Cardiac septum (tissue), 1 donor: ENCODE measurements around the gene TH. TPM values are rescaled to one million over a fixed set of nuclear protein-coding genes. Genes with fewer than 3 reads are reported as not detected.
A peak's percentile ranks its signal among the peaks of the same experiment; 100 is the strongest.

Experiments used
- DNase-seq: peaks from one replicate; pipeline ENCODE4 v3.0.0-alpha.2; 2020; ENCODE audit warnings: low spot score
- intact Hi-C: fragments of 100-400 bp; cut with DNase I; formaldehyde crosslinking; loops from one replicate; pipeline ENCODE4 v1.14.0; 2022
- long read RNA-seq: library from polyadenylated mRNA; unstranded; transcript quantifications from one replicate; pipeline ENCODE4 v2.0.0, GENCODE V29; 2021
- total RNA-seq: library from RNA; stranded (reverse); fragmentation: NEBNext Ultra II Directional; extraction: Animal tissue kit (Norgen Biotek cat#: 25700); gene quantifications from one replicate; pipeline ENCODE4 v1.2.1, GENCODE V29; 2021
- donor health status: DM: no; HTN: no; CAD: no.

TH gene
- total RNA-seq, result not detected
- long read RNA-seq, result 0 reads

DNA sequence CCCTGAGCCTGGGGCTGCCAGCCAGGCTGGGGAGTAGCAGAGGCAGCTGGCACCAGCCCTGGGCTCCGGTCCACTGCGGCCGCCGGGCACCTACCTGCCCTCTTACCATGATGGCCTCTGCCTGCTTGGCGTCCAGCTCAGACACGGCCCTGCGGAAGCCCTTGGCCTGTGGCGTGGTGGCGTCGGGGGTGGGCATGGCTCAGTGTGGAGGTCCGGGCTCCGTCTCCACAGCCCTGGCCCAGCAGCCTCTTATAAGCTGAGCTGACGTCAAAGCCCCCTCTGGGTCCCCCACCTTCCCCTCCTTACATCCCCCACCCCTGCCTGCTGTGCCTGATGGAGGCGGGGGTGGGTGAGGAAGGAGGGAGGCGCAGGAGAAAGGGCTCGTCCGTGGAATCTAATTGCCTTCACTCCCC lies at the start of gene TH:
Gene TH, minus strand, starts transcription at position 225 of the 413 bp plus-strand sequence. Its CDS starts 29 bp downstream, at position 196.
- DNase-seq, result no peak
- intact Hi-C loops, result no loop called here

DNA sequence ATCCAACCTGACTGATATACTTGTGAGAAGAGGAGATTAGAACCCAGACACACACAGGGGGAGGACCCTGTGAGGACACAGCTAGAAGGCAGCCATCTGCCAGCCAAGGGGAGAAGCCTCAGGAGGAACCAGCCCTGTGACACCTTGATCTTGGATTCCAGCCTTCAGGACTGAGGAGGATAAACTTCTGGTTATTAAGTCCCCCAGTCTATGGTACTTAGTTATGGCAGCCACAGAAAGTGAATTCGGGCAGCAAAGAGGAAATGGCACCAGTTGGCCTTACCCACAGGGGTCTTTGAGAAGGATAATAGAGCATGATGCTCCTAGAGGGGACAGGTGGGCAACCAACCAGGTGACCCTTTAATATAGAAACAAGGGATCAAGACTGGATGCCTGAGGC lies 49.4 kb upstream of the TH start:
- intact Hi-C loops, result no loop called here
- no peak for DNase-seq

DNA sequence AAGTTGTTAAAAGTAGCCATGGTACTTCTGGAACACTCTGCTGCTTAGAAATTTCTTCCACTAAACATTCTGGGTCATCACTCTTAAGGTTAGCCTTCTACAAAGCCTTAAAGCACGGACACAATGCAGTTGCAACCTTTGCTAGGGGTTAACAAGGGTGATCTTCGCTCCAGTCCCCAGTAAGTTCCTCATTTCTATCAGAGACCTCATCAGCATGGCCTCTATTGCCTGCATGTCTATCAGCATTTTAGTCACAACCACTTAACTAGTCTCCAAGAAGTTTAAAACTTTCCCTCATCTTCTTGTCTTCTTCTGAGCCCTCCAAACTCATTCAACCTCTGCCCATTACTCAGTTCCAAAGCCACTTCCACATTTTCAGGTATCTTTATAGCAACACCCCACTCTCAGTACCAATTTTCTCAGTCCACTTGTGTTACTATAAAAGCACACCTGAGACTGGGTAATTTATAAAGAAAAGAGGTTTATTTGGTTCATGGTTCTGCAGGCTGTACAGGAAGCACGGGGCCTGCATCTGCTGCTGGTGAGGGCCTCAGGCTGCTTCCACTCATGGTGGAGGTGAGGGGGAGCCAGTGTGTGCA lies 48.7 kb upstream of the TH start:
- DNase-seq, result no peak
- intact Hi-C loops, result no loop called here

GRCh38 chr11:2219318-2220017 lies 47.9 kb upstream of the TH start:
- intact Hi-C loops, result no loop called here
- DNase-seq, result no peak

DNA sequence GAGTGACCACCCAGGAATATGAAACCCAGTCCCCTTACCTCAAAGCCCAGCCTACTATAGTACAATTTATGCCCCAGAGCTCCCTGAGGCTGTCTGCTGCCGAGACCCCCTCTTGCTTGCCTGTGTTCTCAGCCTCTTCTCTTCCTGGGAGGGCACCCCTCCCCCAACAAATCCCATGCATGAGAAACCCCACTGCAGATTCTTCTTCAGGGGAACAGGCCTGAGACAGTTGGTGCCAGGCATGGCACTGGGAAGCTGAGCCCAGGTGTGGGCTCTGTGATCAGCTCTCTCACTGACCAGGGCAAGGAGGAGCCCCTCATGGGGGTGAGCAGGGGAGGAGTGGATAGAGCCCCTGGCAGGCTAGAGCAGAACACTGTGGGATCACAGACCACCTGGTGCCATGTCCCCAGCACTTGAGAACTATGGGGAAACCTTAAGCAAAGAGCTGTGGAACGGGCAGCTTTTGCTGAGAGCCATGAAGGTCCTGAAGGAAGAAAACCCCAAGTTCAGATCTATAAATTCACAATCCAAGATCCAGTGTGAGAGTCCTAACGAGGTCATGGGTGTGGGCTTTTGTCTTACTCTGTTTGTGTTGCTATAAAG lies 46.5 kb upstream of the TH start:
- intact Hi-C loops, result no loop called here
- DNase-seq, result no peak

- DNase-seq, result peak; percentile 71
- intact Hi-C loops, result no loop called here
These were observed 45.8 kb upstream of the TH start for GRCh38 chr11:2217211-2218030.

DNA sequence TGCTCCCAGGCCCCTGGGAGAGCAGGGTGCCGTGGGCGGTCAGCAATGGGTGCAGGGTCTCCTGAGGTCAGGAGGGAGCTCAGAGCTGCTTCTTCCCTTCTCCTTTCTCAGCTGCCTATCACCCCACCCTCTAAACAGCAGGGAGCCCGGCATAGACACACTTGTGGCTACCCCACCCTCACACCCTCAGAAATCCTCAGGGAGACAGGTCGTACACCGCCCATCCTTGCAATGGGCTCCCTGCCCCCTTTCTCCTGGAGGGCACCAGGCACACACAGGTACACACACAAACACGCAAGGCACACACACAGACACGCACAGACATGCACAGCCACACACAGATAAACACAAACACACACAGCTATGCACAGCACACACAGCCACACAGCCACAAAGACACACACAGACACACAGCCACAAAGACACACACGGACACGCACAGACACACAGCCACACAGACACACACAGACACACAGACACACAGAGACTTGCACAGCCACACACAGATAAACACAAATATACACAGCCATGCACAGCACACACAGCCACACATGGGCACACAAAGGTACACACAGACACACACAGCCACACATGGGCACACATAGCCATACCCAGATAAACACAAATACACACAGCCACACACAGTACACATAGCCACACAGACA lies 44.9 kb upstream of the TH start:
- DNase-seq, result no peak
- intact Hi-C loops, result no loop called here

GRCh38 chr11:2215561-2216399 lies 44.2 kb upstream of the TH start:
- peak; percentile 69 for DNase-seq
- intact Hi-C loops, result no loop called here

- intact Hi-C loops, result no loop called here
- no peak for DNase-seq
These were observed 43.6 kb upstream of the TH start for GRCh38 chr11:2215230-2215560.

DNA sequence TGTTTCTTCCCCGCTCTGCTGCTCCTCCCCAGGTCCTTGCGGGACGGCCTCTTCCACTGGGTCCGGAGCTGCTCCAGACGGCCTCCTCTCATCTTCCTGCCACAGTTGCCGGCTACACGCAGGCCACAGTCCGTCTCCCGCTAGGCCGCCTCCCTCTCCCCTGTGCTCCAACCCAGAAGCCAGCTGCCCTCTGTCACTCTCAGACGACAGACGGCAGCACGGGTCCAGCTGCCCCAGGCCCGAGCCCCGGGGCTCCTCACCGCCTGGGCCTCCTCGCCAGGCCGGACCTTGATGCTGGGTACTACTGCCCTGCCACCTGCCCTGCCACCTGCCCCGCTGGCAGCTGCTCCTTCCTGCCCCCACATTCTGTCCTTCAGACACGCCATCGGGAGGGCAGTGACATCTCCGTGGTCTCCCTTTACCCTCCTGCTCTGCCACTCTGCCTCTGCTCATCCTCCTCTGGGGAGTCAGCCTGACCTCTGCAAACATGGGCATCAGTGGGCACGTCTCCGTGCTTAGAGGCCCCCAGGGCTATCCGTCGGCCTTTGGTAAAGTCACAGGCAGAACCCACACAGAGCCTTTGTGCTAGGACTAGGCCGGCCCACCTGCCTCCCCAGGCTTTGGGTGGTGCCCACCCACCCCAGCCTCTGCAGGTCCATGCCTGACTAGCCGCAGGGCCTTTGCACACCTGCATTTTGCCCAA lies 43.1 kb upstream of the TH start:
- intact Hi-C loops, result no loop called here
- DNase-seq, result no peak

GRCh38 chr11:2213890-2214526 lies 42.4 kb upstream of the TH start:
- peak; percentile 41 for DNase-seq
- intact Hi-C loops, result no loop called here

DNA sequence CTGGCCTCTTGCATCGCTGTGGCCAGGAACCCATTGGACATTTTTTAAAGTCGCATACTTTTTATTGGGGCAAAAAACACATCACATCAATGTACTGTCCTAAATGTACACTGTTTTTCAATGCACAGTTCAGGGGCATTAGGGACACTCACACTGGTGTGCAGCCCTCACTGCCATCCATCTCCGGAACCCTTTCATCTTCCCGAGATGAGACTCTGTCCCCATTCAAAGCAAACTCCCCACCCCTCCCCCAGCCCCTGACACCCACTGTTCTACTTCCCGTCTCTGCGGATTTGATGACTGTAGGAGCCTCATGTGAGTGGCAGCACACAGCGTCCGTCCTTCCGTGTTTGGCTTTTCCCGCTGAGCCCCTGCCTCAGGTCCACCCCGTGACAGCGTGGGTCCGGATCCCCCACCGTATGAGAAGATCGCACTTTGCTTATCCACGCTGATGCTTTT lies 41.8 kb upstream of the TH start:
- intact Hi-C loops, result no loop called here
- DNase-seq, result peak; percentile 47

DNA sequence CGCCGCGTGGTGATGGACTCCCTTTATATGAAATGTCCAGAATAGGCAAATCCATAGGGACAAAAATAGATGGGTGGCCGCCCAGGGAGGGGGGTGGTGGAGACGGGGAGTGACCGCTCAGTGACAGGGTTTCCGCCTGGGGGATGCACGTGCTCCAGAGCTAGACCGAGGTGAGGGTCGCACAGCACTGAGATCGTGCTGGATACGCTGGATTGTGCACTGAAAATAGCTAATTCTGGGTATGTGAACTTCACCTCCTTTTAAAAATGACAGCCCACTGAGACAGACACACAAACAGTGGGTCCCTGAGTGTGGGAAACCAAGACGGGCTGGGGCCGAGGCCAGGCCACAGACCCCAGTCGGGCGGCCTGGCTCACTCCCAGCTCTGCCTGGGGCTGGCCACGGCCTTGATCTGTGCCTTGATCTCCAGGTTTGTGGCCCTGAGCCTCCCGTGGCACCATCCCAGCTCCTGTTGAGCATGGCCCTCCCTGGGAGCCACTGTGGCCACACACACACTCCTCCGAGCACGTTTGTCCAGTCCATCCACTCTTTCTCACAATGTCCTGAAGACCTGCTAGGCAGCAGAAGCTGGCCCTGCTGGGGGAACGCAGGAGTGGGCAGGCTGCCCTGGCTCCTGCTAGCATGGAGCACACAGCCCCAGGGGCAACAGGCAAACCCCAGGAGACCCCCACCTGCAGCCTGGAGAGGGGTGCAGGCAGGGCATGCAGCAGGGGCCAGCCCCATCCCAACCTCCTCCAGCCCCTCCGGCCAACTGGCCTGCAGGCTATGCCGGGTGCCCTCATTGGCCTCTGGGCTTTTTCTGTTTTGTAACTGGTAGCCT lies 41.0 kb upstream of the TH start:
- peak; percentile 62 for DNase-seq
- intact Hi-C loops, result no loop called here

DNA sequence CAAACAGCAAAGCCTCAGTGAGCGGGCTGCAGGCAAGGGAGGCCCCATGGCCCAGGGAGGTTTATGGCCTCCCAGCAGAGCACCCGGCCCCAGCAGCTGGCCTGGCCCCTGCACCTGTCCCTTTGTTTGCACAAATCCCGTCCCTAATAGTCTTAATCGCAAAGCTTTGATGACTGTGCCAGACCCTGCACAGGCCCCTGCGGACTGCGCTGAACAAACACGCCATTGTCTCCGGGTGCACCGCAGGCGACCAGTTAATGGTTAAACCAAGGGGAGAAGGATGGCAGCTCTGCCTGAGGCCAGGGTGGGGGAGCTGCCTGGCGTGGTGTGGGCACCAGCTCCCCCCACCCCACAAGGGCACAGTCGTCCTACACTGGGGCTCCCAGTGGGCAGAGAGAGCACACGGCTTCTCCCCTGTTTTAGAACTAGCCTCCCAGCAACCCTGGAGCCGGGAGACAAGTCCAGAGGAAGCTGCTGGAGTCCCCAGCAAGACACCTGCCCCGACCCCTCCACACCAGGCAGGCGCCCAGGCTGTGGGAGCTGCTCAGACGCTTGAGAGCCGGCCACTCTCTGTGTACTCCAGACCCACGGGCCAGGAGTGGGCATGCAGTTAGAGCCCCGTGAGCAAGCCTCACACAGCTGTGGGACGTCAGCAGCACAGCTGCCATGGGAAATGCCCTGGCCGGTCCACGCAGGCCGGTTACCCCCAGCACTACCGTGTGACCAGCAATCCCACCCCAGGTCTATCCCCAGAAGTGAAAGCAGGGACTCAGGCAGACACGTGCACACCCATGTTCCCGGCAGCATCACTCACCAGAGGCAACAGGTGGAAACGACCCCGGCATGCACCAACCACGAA lies 39.7 kb upstream of the TH start:
- DNase-seq, result peak; percentile 55
- intact Hi-C loops, result no loop called here

GRCh38 chr11:2210366-2211112 lies 38.9 kb upstream of the TH start:
- intact Hi-C loops, result no loop called here
- peak; percentile 50 for DNase-seq
